Neural progenitor cell (in vitro differentiated cells): ENCODE measurements around the gene EHMT1.

Experiments used
- CTCF ChIP-seq: fragments of 200-600 bp; sonication (generic); IDR thresholded peaks from 2 replicates; pipeline ENCODE4 v1.5.1; 2017; ENCODE audit warnings: antibody characterized with exemption, mild to moderate bottlenecking
- EZH2 ChIP-seq: fragments of 200-600 bp; sonication (generic); IDR thresholded peaks from 2 replicates; pipeline ENCODE4 v1.6.1; 2017; ENCODE audit warnings: antibody characterized with exemption, mild to moderate bottlenecking, moderate library complexity
- EZH2phosphoT487 ChIP-seq: fragments of 200-600 bp; sonication (generic); IDR thresholded peaks from 2 replicates; pipeline ENCODE4 v1.6.1; 2017; ENCODE audit warnings: antibody characterized with exemption

GRCh38 chr9:137876781-137877386 is 258.1 kb downstream of the EHMT1 start:
- no peak for TF ChIP-seq CTCF
- TF ChIP-seq EZH2, result no peak
- TF ChIP-seq EZH2phosphoT487, result no peak
